Parathyroid adenoma (tissue), 2 donors: Measurements from ENCODE around the gene TRPM5.

Experiments
- H2AFZ ChIP-seq: fragments of 300-600 bp; sonication (generic); one replicate; pipeline ENCODE4 v1.7.0; 2017; ENCODE audit warnings: antibody characterized with exemption, mild to moderate bottlenecking
- H3K27ac ChIP-seq: fragments of 300-600 bp; sonication (generic); one replicate; pipeline ENCODE4 v1.7.0; 2017
- H3K27me3 ChIP-seq: fragments of 300-600 bp; sonication (generic); one replicate; pipeline ENCODE4 v1.7.0; 2017; ENCODE audit warnings: low read length; ENCODE audit not compliant: control insufficient read depth, insufficient read depth
- H3K36me3 ChIP-seq: fragments of 300-600 bp; sonication (generic); one replicate; pipeline ENCODE4 v1.7.0; 2017; ENCODE audit warnings: low read length; ENCODE audit not compliant: control insufficient read depth, insufficient read depth
- H3K4me1 ChIP-seq: fragments of 300-600 bp; sonication (generic); one replicate; pipeline ENCODE4 v1.7.0; 2017; ENCODE audit warnings: control low read depth
- H3K4me2 ChIP-seq: fragments of 300-600 bp; sonication (generic); one replicate; pipeline ENCODE4 v1.7.0; 2017; ENCODE audit warnings: low read length
- H3K4me3 ChIP-seq: fragments of 300-600 bp; sonication (generic); one replicate; pipeline ENCODE4 v1.7.0; 2017; ENCODE audit warnings: low read depth, low read length
- H3K79me2 ChIP-seq: fragments of 300-600 bp; sonication (generic); one replicate; pipeline ENCODE4 v1.7.0; 2017; ENCODE audit warnings: control low read depth
- H3K9ac ChIP-seq: fragments of 300-600 bp; sonication (generic); one replicate; pipeline ENCODE4 v1.7.0; 2017; ENCODE audit warnings: mild to moderate bottlenecking
- H3K9me3 ChIP-seq: fragments of 300-600 bp; sonication (generic); one replicate; pipeline ENCODE4 v1.7.0; 2017; ENCODE audit warnings: low read length; ENCODE audit not compliant: control insufficient read depth
- TF ChIP-seq, protein P1 (sequence below): fragments of 300-600 bp; sonication (generic); IDR thresholded peaks from one replicate; pipeline ENCODE4 v1.7.0; 2017; ENCODE audit warnings: antibody characterized with exemption, mild to moderate bottlenecking
- donor health status: primary hyperparathyroidism.

Gene TRPM5

GRCh38 chr11:2426826-2427521 lies 17.3 kb downstream of the TRPM5 start:
- Histone ChIP-seq H3K27me3 (no peaks in the 10 kb centered on the region), H3K27ac (no peak overlapping the region), H3K9me3 (no peaks in the 10 kb centered on the region), H3K79me2 (no peaks in the 10 kb centered on the region), H3K4me2 (no peak overlapping the region), H3K36me3 (no peaks in the 10 kb centered on the region), H2AFZ (no peak overlapping the region), H3K4me3 (no peak overlapping the region), H3K9ac (no peak overlapping the region), H3K4me1 (no peaks in the 10 kb centered on the region)
- TF ChIP-seq, protein P1, sequence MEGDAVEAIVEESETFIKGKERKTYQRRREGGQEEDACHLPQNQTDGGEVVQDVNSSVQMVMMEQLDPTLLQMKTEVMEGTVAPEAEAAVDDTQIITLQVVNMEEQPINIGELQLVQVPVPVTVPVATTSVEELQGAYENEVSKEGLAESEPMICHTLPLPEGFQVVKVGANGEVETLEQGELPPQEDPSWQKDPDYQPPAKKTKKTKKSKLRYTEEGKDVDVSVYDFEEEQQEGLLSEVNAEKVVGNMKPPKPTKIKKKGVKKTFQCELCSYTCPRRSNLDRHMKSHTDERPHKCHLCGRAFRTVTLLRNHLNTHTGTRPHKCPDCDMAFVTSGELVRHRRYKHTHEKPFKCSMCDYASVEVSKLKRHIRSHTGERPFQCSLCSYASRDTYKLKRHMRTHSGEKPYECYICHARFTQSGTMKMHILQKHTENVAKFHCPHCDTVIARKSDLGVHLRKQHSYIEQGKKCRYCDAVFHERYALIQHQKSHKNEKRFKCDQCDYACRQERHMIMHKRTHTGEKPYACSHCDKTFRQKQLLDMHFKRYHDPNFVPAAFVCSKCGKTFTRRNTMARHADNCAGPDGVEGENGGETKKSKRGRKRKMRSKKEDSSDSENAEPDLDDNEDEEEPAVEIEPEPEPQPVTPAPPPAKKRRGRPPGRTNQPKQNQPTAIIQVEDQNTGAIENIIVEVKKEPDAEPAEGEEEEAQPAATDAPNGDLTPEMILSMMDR: no peak

- Histone ChIP-seq H3K27ac (no peak overlapping the region), H3K4me3 (no peak overlapping the region), H3K36me3 (no peaks in the 10 kb centered on the region), H3K9me3 (no peaks in the 10 kb centered on the region), H3K79me2 (no peaks in the 10 kb centered on the region), H3K9ac (no peak overlapping the region), H3K4me1 (no peaks in the 10 kb centered on the region), H2AFZ (no peak overlapping the region), H3K27me3 (no peaks in the 10 kb centered on the region), H3K4me2 (no peak overlapping the region)
- TF ChIP-seq, protein P1: no peak
Measured at GRCh38 chr11:2426221-2426620, 18.1 kb downstream of the TRPM5 start.

DNA sequence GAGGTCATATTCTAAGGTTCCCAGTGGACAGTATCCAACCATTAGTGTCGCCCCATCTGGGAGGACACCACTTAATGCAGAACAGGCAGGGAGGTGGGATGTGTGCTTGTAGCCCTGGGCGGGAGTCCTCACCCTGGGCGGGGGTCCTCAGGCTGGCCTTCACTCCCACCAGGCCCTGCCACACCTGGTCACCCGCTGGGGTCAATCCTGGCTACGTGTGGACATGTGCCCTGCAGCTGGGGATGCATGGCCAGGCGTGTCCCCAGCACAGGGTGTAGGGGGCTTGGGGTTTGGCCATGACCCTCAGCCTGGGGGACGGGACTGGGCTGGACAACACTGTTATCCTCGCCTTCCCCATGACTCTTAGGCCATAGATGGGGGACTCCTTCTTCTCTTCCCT lies 18.8 kb downstream of the TRPM5 start:
- H3K9ac ChIP-seq: no peak overlapping the region
- TF ChIP-seq, protein P1: no peak
- no peaks in the 10 kb centered on the region for H3K9me3 ChIP-seq
- H2AFZ ChIP-seq: no peak overlapping the region
- no peaks in the 10 kb centered on the region for H3K79me2 ChIP-seq
- H3K27me3 ChIP-seq: no peaks in the 10 kb centered on the region
- no peak overlapping the region for H3K4me3 ChIP-seq
- no peaks in the 10 kb centered on the region for H3K4me1 ChIP-seq
- H3K27ac ChIP-seq: no peak overlapping the region
- no peaks in the 10 kb centered on the region for H3K36me3 ChIP-seq
- no peak overlapping the region for H3K4me2 ChIP-seq

DNA sequence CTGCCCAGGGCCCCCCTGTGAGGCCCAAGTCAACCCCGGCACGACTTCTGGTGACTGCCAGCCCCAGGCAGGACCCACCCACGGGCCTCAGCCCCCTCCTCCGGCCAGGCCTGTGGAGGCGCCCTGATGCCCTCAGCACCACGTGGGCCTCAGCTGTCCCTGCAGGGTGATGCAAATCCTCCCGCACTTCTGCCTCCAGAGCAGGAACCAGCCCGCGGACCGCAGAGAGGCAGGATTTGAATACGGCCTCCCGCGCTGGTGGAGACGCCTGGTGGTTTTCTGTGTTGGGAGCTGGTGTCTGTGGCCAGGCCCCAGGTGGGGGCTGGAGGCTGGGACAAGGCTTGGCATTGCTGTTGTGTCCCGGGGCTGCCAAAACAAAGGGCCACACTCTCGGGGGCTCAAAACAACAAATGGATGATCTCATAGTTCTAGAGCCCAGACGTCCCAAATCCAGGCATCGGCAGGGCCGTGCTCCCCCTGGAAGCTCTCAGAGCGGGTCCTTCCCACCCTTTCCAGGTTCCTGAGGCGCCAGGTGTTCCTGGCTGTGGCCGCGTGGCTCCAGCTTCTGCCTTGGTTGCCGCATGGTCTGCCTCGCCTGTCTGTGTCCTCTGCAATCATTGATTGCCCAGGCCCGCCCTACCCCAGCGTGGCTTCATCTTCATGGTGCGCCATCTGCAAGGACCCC lies 19.4 kb downstream of the TRPM5 start:
- H2AFZ ChIP-seq: no peak overlapping the region
- no peaks in the 10 kb centered on the region for H3K27me3 ChIP-seq
- H3K79me2 ChIP-seq: no peaks in the 10 kb centered on the region
- no peak overlapping the region for H3K9ac ChIP-seq
- no peak overlapping the region for H3K4me2 ChIP-seq
- no peaks in the 10 kb centered on the region for H3K9me3 ChIP-seq
- no peaks in the 10 kb centered on the region for H3K4me1 ChIP-seq
- H3K36me3 ChIP-seq: no peaks in the 10 kb centered on the region
- no peak overlapping the region for H3K27ac ChIP-seq
- TF ChIP-seq, protein P1: no peak
- H3K4me3 ChIP-seq: no peak overlapping the region
